Osteoblast (primary cell): ENCODE results near the gene AFF3. TPM values are rescaled to one million over a fixed set of nuclear protein-coding genes. Genes with fewer than 3 reads are reported as not detected.

Experiments
- DNase-seq: peaks from one replicate; pipeline ENCODE4 v3.0.0; 2011; ENCODE audit warnings: low spot score, mixed read lengths; ENCODE audit not compliant: insufficient read length; ENCODE audit errors: missing footprints
- H2AFZ ChIP-seq: 2 replicates; pipeline ENCODE4 v1.6.0; 2011; ENCODE audit warnings: mild to moderate bottlenecking, low read length
- H3K27ac ChIP-seq: 2 replicates; pipeline ENCODE4 v1.5.1; 2011; ENCODE audit warnings: mild to moderate bottlenecking, low read depth, low read length, moderate library complexity
- H3K27me3 ChIP-seq: 2 replicates; pipeline ENCODE4 v1.6.0; 2012; ENCODE audit warnings: mild to moderate bottlenecking, control low read depth, inconsistent platforms, low read length, moderate library complexity; ENCODE audit not compliant: insufficient read depth
- H3K36me3 ChIP-seq: 2 replicates; pipeline ENCODE4 v1.5.1; 2011; ENCODE audit warnings: mild to moderate bottlenecking, low read length, control low read depth, moderate library complexity; ENCODE audit not compliant: insufficient read depth
- H3K4me1 ChIP-seq: 2 replicates; pipeline ENCODE4 v1.5.1; 2011; ENCODE audit warnings: mild to moderate bottlenecking, low read length, control low read depth, moderate library complexity; ENCODE audit not compliant: insufficient read depth
- H3K4me2 ChIP-seq: 2 replicates; pipeline ENCODE4 v1.6.0; 2011; ENCODE audit warnings: mild to moderate bottlenecking, low read length; ENCODE audit not compliant: insufficient read depth
- H3K4me3 ChIP-seq: fragments of 200-600 bp; sonication (generic); 3 replicates; pipeline ENCODE4 v1.5.1; 2012; ENCODE audit warnings: mild to moderate bottlenecking, low read length, inconsistent platforms; ENCODE audit not compliant: insufficient read depth
- H3K79me2 ChIP-seq: 2 replicates; pipeline ENCODE4 v1.6.0; 2012; ENCODE audit warnings: mild to moderate bottlenecking, low read length, control low read depth, inconsistent platforms; ENCODE audit not compliant: insufficient read depth
- H3K9me3 ChIP-seq: 2 replicates; pipeline ENCODE4 v1.5.1; 2011; ENCODE audit warnings: low read depth, low read length, control low read depth
- H4K20me1 ChIP-seq: 2 replicates; pipeline ENCODE4 v1.6.0; 2012; ENCODE audit warnings: mild to moderate bottlenecking, low read length, control low read depth; ENCODE audit not compliant: insufficient read depth
- total RNA-seq: library from RNA; depleted of rRNA; stranded (reverse); fragments of >200 nt; gene quantifications from 2 replicates; pipeline ENCODE4 v1.2.3, GENCODE V29; 2012
- TF ChIP-seq, protein P1 (sequence below): IDR thresholded peaks from 2 replicates; pipeline ENCODE4 v1.5.1; 2011; ENCODE audit warnings: mild to moderate bottlenecking, low read depth, low read length, moderate library complexity; ENCODE audit errors: extremely low read depth

The AFF3 gene
- total RNA-seq, 1 donor: 4.3 TPM

DNA sequence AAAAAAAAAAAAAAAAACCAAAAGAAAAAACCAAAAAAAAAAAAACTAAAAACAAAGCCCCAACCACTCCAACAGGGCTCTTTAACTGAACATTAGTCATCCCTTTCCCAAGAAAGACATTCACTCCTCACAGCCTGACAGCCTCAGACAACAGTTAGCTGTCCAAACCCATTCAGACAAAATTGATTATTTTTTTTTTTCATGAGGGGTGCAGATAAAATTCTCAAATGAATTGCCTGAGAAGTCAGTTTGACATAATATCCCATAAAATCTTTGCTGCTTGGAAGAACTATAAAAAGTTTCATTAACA lies 446.5 kb downstream of the AFF3 start:
- H3K4me2 ChIP-seq: no peak overlapping the region
- H3K4me3 ChIP-seq: no peak overlapping the region
- H3K27me3 ChIP-seq: peaks cover 6% of the 10 kb centered on the region
- no peak overlapping the region for H3K27ac ChIP-seq
- H3K79me2 ChIP-seq: no peaks in the 10 kb centered on the region
- H3K4me1 ChIP-seq: peaks cover 24% of the 10 kb centered on the region
- DNase-seq: peak; percentile 86
- H3K36me3 ChIP-seq: no peaks in the 10 kb centered on the region
- H2AFZ ChIP-seq: no peak overlapping the region
- TF ChIP-seq, protein P1, sequence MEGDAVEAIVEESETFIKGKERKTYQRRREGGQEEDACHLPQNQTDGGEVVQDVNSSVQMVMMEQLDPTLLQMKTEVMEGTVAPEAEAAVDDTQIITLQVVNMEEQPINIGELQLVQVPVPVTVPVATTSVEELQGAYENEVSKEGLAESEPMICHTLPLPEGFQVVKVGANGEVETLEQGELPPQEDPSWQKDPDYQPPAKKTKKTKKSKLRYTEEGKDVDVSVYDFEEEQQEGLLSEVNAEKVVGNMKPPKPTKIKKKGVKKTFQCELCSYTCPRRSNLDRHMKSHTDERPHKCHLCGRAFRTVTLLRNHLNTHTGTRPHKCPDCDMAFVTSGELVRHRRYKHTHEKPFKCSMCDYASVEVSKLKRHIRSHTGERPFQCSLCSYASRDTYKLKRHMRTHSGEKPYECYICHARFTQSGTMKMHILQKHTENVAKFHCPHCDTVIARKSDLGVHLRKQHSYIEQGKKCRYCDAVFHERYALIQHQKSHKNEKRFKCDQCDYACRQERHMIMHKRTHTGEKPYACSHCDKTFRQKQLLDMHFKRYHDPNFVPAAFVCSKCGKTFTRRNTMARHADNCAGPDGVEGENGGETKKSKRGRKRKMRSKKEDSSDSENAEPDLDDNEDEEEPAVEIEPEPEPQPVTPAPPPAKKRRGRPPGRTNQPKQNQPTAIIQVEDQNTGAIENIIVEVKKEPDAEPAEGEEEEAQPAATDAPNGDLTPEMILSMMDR: no peak
- no peaks in the 10 kb centered on the region for H3K9me3 ChIP-seq
- H4K20me1 ChIP-seq: no peaks in the 10 kb centered on the region

GRCh38 chr2:99695130-99695943 lies 447.1 kb downstream of the AFF3 start:
- TF ChIP-seq, protein P1: no peak
- no peak overlapping the region for H3K4me3 ChIP-seq
- H2AFZ ChIP-seq: no peak overlapping the region
- H3K36me3 ChIP-seq: no peaks in the 10 kb centered on the region
- no peak overlapping the region for H3K4me2 ChIP-seq
- no peak overlapping the region for H3K27ac ChIP-seq
- peaks cover 24% of the 10 kb centered on the region for H3K4me1 ChIP-seq
- DNase-seq: no peak
- H3K9me3 ChIP-seq: no peaks in the 10 kb centered on the region
- H3K27me3 ChIP-seq: peaks cover 6% of the 10 kb centered on the region
- no peaks in the 10 kb centered on the region for H4K20me1 ChIP-seq
- no peaks in the 10 kb centered on the region for H3K79me2 ChIP-seq

- no peak overlapping the region for H3K4me3 ChIP-seq
- H2AFZ ChIP-seq: no peak overlapping the region
- TF ChIP-seq, protein P1: no peak
- no peaks in the 10 kb centered on the region for H4K20me1 ChIP-seq
- peaks cover 6% of the 10 kb centered on the region for H3K27me3 ChIP-seq
- H3K27ac ChIP-seq: no peak overlapping the region
- no peaks in the 10 kb centered on the region for H3K79me2 ChIP-seq
- DNase-seq: no peak
- H3K4me2 ChIP-seq: no peak overlapping the region
- H3K9me3 ChIP-seq: no peaks in the 10 kb centered on the region
- peaks cover 24% of the 10 kb centered on the region for H3K4me1 ChIP-seq
- no peaks in the 10 kb centered on the region for H3K36me3 ChIP-seq
Measured at GRCh38 chr2:99694331-99694730, 448.1 kb downstream of the AFF3 start.

DNA sequence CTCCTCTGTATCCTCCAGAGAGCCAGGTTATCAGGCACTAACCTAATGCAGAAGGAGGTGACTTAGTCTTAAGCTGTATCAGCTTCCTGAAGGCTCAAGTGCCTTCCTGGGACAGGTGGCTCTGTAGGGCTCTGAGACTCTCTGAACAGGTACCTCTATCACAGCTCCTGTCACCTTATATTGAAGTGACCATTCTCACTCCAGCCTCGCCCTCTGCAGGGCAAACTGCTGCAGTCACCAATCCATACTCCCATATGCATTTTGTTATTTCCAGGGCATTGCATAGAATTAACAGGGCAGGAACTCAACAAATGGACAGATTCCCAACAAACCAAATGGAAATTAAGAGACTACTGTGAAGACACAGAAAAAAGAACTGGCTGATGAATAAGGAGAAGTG lies 449.6 kb downstream of the AFF3 start:
- Histone ChIP-seq H3K27me3 (peaks cover 6% of the 10 kb centered on the region), H3K79me2 (no peaks in the 10 kb centered on the region), H3K4me1 (peaks cover 9% of the 10 kb centered on the region), H3K36me3 (no peaks in the 10 kb centered on the region), H3K9me3 (no peaks in the 10 kb centered on the region), H3K27ac (no peak overlapping the region), H2AFZ (no peak overlapping the region), H4K20me1 (no peaks in the 10 kb centered on the region), H3K4me3 (no peak overlapping the region), H3K4me2 (no peak overlapping the region)
- TF ChIP-seq, protein P1: no peak
- peak; percentile 51 for DNase-seq
